Stimulated activated CD4-positive, alpha-beta T cell treated with anti-CD3 and anti-CD28 coated beads, Interleukin-1b, Interleukin-23, amount 100 ng/mL, for 48 hours (primary cell): ENCODE data around the gene TP53I13.
"Not testable (repeated sequence)": the region's sequence is repeated elsewhere in the genome, so short reads cannot be mapped to it uniquely, and the experiment has no call there.

Source experiments
- DNase-seq: peaks from one replicate; pipeline ENCODE4 v3.0.0-alpha.2; 2020

The TP53I13 gene

DNA sequence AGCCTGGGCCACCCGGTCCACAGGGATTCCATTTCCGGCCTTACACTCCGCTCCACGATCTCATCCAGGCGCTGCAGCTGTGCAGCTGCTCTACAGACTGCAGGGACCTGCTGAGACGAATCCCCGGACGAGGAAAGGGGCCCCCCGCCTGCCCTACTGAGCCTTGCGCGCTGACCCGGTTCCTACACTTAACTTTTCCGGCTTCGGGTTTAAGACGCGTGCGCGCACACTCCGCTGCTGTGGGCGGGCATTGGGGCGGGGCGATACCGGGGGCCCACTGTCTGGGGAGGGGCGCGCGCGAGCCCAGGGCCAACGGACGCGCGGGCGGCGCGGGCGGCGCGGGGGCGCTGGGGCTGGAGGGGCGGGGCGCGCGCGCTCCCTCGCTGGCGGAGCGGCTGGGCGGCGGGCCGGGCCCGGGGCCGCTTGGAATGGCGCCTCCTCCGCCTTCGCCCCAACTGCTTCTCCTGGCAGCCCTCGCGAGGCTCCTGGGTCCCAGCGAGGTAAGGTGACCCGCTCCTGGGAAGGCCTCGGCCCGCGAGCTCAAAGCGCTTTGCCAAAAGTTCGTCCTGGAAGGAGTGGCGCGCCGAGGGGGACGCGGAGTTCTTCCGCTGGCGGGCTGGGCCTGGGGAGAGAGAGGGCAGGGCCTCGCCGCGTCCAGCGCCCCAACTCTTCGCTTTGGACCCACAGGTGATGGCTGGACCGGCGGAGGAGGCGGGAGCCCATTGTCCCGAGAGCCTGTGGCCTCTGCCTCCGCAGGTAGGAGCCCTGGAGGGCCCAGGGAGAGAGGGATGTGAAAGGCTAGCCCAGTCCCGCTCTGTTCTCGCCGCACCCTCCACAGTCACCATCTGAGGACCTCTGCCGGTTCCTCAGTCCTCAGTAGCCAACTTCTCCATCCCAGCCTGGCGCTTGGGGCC, at the start of gene TP53I13:
Gene TP53I13 (plus strand): TSS at position 371 of the 914 bp plus-strand sequence. CDS start 58 bp downstream, at position 429.
- peak; percentile 86 for DNase-seq

DNA sequence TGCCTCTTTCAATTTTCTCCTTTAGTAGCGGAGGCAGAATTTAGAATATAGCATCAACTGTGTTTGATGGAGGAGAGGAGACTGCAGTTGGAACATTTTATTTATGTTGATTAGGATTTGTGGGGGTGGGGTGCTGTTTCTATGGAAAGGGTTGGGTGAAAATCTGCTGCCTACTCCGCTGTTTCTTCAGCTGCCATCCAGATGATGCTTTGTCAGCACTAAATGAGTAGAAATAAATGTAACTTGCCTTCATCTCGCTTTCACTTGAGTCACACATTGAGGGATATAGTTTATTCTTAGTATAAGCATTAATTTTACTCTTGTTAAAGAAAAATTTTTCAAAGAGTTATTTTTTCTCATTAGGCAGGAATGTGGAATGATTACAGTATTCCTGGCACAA, 43.8 kb upstream of the TP53I13 start:
- no peak for DNase-seq

- no peak for DNase-seq
Measured at GRCh38 chr17:29526322-29526721, 42.2 kb upstream of the TP53I13 start.

GRCh38 chr17:29533976-29534375, 34.5 kb upstream of the TP53I13 start:
- DNase-seq = no peak

DNA sequence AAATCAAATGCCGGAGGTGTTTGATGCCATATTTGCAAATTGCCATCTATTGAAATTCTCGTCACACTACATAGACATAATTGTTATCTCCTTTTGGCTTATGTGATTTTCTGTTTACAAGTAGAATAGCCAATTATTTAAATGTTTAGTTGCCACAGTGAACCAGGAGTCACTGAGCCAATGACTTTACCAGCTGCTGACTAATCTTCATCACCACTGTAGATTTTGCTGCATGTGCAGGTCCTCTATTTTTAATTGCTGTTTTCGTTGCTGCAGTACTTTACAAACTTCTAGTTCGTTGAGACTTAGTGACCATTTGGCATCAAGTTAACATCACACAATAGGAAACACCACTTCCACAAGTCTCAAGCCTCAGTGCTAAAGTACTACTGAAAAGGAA, 24.4 kb upstream of the TP53I13 start:
- no peak for DNase-seq

DNA sequence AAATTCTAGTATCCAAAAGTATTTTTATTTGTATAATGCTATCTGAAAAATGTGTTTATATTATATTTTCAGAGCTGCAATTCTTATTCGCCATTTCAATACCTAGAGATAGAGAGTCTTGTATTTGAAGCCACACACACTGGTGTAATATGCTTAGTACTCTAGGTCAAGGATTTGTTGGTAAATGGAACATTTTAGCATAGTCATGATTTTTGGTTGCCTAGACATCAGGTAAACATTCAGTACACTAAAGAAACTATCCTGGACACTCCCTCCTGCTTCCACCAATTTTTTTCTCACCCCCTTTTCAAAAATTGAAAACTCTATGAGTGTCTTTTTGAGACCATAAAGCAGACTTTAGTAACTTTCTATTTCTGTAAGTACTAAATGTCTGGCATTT, 22.4 kb upstream of the TP53I13 start:
- DNase-seq = no peak

DNA sequence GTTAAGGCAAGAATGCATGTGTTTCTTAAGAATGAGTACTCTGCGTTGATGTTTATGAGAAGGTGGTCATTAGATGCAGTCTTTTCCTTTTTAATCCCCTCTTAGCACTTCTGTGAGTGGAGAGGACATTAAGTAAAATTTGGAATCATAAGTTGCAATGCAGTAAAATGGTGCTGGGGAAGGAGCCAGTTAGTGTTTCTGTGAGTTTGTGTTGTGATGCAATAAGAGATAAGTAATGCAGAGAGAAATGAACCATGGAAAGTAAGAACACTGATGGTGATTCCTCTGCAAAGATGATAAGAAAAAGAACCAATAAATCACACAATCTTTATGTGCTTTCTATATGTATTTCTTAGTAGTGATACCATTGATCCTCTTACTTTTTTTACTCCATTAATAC, 21.7 kb upstream of the TP53I13 start:
- DNase-seq = no peak

GRCh38 chr17:29549177-29549923, 19.2 kb upstream of the TP53I13 start:
- DNase-seq = no peak

GRCh38 chr17:29555840-29556239, 12.7 kb upstream of the TP53I13 start:
- DNase-seq = no peak

GRCh38 chr17:29557085-29557738, 11.3 kb upstream of the TP53I13 start:
- DNase-seq = no peak

GRCh38 chr17:29557739-29558116, 10.8 kb upstream of the TP53I13 start:
- DNase-seq = no peak

DNA sequence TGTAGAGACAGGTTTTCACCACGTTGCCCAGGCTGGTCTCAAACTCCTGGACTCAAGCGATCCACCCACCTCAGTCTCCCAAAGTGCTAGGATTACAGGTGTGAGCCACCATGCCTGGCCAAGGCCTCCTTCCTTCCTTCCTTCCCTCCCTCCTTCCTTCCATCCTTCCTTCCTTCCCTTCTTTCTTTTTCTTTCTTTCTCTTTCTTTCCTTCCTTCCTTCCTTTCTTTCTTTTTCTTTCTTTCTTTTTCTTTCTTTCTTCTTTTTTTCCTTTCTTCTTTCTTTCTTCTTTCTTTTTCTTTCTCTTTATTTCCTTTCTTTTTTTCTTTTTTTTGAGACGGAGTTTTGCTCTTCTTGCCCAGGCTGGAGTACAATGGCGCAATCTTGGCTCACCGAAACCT, 10.4 kb upstream of the TP53I13 start:
- DNase-seq = not testable (repeated sequence)

DNA sequence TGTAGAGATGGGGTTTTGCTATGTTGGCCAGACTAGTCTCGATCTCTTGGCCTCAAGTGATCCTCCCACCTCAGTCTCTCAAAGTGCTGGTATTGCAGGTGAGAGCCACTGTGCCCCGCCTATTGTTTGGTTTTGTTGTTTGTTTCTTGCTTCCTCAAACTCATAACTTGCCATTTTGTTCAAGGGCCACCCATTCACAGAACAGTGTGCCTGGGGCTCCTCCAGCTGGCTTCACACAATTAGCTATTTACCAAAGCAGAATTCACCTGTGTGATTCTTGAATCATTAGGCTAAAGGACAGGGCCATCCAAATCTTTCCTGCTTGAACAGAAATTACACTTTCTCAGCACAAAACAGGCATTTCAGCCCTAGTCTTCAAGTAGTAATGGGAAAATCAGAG, 8.9 kb upstream of the TP53I13 start:
- no peak for DNase-seq

GRCh38 chr17:29560316-29560715, 8.2 kb upstream of the TP53I13 start:
- DNase-seq = no peak

DNA sequence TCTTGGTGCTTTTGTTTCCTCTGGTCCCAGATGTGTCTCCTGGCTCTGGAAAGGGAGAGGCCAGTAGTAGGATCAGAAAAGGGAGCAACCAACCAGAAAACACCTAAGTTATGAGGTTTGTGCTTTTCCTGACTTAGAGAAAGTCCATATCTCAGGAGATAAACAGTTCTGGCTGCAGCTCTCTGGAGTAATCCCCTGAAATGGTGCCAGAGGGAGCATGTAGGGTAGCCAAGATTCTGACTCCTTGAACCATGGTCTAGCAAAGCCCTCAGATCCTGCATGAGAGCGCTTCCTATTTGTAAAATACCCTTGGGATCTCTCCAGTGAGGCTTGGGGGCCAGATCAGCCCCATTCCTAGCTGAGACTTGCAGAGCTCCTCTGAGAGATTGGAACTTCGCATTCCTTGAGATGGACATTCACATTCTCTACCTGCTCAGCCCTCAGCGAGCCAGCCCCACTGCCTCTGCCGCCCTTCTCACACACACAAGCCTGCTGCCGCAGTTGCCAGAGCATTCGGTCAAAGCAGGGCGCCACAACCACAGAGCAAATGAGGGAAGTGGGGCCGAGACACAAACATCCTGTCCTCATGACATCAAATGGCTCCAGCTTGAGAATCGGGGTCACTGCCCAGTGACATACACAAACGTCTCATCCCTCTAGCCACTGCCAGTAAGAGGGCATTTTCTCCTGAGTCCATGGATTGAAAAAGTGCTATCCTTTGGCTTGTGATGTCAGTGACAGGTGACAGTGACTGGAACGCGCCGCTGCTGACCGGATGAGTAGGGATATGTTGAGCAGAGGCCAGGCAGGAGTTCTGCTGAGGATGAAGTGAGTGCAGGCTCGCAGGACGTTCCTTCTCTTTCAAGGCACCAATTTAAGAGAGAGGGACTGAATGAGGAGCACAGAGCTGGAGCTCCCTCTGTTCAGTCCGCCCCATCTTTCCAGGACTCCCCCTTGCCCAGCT, 6.7 kb upstream of the TP53I13 start:
- DNase-seq = no peak

DNA sequence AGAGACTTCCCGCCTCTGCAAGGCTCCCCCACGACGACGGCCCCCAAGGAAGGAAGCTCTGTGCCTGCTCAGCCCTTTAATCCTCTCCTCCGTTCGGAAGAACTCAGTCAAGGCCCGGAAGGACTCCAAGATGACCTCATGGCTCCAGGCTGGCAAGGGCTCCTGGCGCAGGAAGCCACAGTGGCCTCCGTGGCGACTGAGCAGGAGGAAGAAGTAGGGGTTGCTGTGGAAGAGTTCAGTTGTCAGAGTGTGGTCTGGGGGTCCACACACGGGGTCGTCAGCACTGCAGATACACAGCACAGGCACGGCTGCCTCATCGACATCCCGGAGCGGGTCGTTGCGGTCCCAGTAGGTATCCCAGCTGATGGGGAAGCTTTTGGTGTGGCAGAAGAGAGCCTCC, 5.9 kb upstream of the TP53I13 start:
- DNase-seq = no peak

DNA sequence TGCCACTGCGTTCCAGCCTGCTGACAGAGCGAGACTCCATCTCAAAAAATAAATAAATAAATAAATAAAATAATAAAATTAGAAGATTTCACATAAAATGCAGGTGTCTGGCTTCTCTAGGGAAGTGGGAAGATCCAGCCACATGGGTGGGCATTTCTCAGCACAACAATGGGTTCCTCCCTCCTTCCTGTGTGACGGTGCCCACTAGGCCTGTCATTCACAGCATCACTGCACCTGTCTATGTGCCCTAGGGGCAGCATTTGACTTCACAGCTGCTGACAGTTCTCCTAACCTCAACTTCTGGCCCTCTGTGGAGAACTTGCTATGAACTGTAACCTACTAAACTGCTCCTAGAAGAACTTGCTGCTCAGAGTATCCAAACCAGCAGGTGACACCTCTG, 4.7 kb upstream of the TP53I13 start:
- no peak for DNase-seq

DNA sequence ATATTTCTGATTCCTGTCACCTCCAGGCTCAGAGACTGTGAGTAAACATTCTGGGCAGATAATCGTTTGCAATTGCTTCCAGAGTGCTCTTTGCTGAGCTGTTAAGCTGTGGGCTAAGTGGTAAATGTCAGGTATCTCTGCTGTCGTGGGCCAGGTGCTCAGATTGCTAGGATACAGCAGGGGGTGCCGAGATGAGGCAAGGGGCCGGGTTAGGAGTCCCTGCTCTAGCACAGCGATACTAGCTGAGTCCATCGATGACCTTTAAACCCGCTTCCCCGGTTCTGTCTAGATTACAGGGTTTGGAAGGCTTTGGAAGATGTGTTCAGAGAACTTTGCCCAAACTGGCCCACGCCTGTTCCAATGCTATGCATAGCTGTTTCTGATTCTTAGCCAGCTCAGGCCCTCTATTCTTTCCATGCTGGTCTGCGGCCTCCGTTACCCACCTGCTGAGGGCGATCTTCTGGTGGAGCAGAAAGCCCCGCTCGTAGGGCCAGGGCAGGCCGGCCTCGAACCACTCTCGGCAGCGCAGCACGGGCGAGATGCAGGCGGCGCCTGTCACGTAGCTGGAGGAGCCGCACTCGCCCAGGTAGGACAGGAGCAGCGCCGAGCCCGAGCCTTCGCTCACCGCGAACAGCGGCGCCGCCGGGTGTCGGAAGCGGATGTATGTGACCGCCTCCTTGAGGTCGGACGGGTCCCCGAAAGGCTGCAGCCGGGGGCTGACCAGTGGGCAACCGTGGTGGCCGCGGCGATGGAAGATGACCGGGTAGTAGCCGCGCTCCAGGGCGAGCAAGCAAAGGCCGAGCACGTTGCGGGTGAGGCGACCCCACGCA, 2.6 kb upstream of the TP53I13 start:
- peak; percentile 67 for DNase-seq

- peak; percentile 58 for DNase-seq
Measured at GRCh38 chr17:29566473-29567303, 1.8 kb upstream of the TP53I13 start, which contains the start of gene ABHD15. ABHD15 (minus strand) TSS chr17:29567037; CDS start chr17:29566966, 71 bp downstream.

DNA sequence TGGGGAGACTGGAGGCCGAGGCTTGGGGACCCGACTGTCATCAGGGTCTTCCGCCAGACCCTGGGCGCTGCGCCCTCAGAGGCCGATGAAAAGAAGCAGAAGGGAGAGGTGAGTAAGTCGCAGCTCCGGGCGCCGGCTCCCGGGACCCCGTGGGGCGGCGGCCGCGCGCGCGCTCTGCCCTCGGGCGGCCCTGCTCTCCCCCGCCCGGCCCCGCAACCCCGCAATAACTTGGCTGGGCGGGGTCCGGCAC, 1.3 kb upstream of the TP53I13 start:
- DNase-seq = no peak
